Endothelial cell of umbilical vein (primary cell): Measurements from ENCODE around the gene ACADS. TPM values are rescaled to one million over a fixed set of nuclear protein-coding genes. Genes with fewer than 3 reads are reported as not detected.

Experiments
- BruUV-seq: library from RNA; stranded (reverse); fragments of 400-500 nt; replicated peaks from 2 replicates; lab custom pipeline; 2021; lab: Mats Ljungman, UMichigan
- CTCF ChIA-PET: fragments of 300-600, 350-600 bp; sonication (Branson Sonifier 250); formaldehyde crosslinking; loops from one replicate; lab custom pipeline; 2021; ENCODE audit warnings: antibody characterized with exemption, inconsistent platforms; lab: Charles Lee
- POLR2A ChIA-PET: fragments of 300-600, 350-600 bp; sonication (Branson Sonifier 250); formaldehyde crosslinking; loops from one replicate; lab custom pipeline; 2021; ENCODE audit warnings: antibody characterized with exemption, inconsistent platforms; lab: Charles Lee
- DNase-seq: peaks from one replicate; pipeline ENCODE4 v3.0.0-alpha.2; 2011; ENCODE audit warnings: low read depth, low spot score
- FAIRE-seq: peaks from 2 replicates; lab custom pipeline; 2011; peaks lifted over from hg19 to GRCh38; lab: Jason Lieb, UNC
- H2AFZ ChIP-seq: 2 replicates; pipeline ENCODE4 v1.6.0; 2012; ENCODE audit warnings: low read depth, low read length, control low read depth, inconsistent platforms
- H3K27ac ChIP-seq: 2 replicates; pipeline ENCODE4 v1.5.1; 2011; ENCODE audit warnings: low read depth, mild to moderate bottlenecking, control low read depth, low read length, moderate library complexity; ENCODE audit not compliant: insufficient read depth
- H3K27me3 ChIP-seq, 2 experiments: 2 replicates each; pipeline versions ENCODE4 v1.6.0 to v1.6.1; 2011; ENCODE audit warnings: low read length in 2 of 2, mixed read lengths in 1 of 2; ENCODE audit not compliant: control insufficient read depth in 2 of 2, insufficient read depth in 2 of 2
- H3K36me3 ChIP-seq, 2 experiments: 2 replicates in 1 of 2; 3 replicates in 1 of 2; pipeline ENCODE4 v1.5.1; 2011; ENCODE audit warnings: low read length in 2 of 2, mild to moderate bottlenecking in 1 of 2, moderate library complexity in 1 of 2; ENCODE audit not compliant: control insufficient read depth in 2 of 2, insufficient read depth in 2 of 2; ENCODE audit errors: extremely low read depth in 1 of 2
- H3K4me1 ChIP-seq: 3 replicates; pipeline ENCODE4 v1.5.1; 2011; ENCODE audit warnings: mild to moderate bottlenecking, low read length; ENCODE audit not compliant: control insufficient read depth, insufficient read depth; ENCODE audit errors: extremely low read depth
- H3K4me2 ChIP-seq: 2 replicates; pipeline ENCODE4 v1.6.1; 2011; ENCODE audit warnings: low read length, control low read depth, mixed read lengths; ENCODE audit not compliant: insufficient read depth
- H3K4me3 ChIP-seq, 3 experiments: fragments of 200-600 bp in 1 of 3; sonication (generic), shearing (Covaris generic) in 1 of 3; replicated peaks in 1 of 3; 2 replicates each; pipeline ENCODE4 v1.5.1; 2011 to 2016; ENCODE audit warnings: control low read depth in 3 of 3, low read length in 3 of 3, mild to moderate bottlenecking in 2 of 3, inconsistent platforms in 1 of 3, low read depth in 1 of 3, moderate library complexity in 1 of 3; ENCODE audit not compliant: insufficient read depth in 1 of 3
- H3K79me2 ChIP-seq: 2 replicates; pipeline ENCODE4 v1.6.0; 2012; ENCODE audit warnings: low read length, inconsistent platforms; ENCODE audit not compliant: control insufficient read depth, insufficient read depth
- H3K9ac ChIP-seq: replicated peaks from 2 replicates; pipeline ENCODE3; 2011; ENCODE audit warnings: low read length, control low read depth; ENCODE audit not compliant: insufficient read depth; ENCODE audit errors: extremely low read depth
- H3K9me1 ChIP-seq: replicated peaks from 3 replicates; pipeline ENCODE4 v1.6.0; 2011; ENCODE audit warnings: mild to moderate bottlenecking, low read length; ENCODE audit not compliant: control insufficient read depth, insufficient read depth; ENCODE audit errors: extremely low read depth
- H3K9me3 ChIP-seq: replicated peaks from 2 replicates; pipeline ENCODE4 v1.5.1; 2012; ENCODE audit warnings: low read length, inconsistent platforms; ENCODE audit not compliant: control insufficient read depth, insufficient read depth
- H4K20me1 ChIP-seq: replicated peaks from 2 replicates; pipeline ENCODE3; 2011; ENCODE audit warnings: mild to moderate bottlenecking, low read length; ENCODE audit not compliant: control insufficient read depth, insufficient read depth; ENCODE audit errors: extremely low read depth
- FOS ChIP-seq: IDR thresholded peaks from 2 replicates; pipeline ENCODE4 v1.6.1; 2011; ENCODE audit warnings: mild to moderate bottlenecking, low read length, moderate library complexity, borderline replicate concordance; ENCODE audit not compliant: insufficient read depth
- JUN ChIP-seq: IDR thresholded peaks from 2 replicates; pipeline ENCODE4 v1.6.1; 2011; ENCODE audit warnings: borderline replicate concordance, low read depth; ENCODE audit not compliant: insufficient read length, insufficient read depth
- MAX ChIP-seq: IDR thresholded peaks from 2 replicates; pipeline ENCODE4 v1.6.1; 2011; ENCODE audit not compliant: insufficient read depth, insufficient read length
- MYC ChIP-seq: IDR thresholded peaks from one replicate; pipeline ENCODE4 v1.6.1; 2011; ENCODE audit warnings: mild to moderate bottlenecking, low read depth, low read length
- POLR2AphosphoS5 ChIP-seq: IDR thresholded peaks from 2 replicates; pipeline ENCODE4 v1.6.1; 2012; ENCODE audit warnings: low read depth, mild to moderate bottlenecking, control low read depth, low read length, moderate library complexity; ENCODE audit not compliant: insufficient read depth
- dilution Hi-C: fragments of 300-500 bp; cut with MboI; formaldehyde crosslinking; loops from one replicate; pipeline ENCODE4 v1.15.0; 2019; ENCODE audit warnings: low sequenced_read_pairs; ENCODE audit not compliant: extremely low pct_ligation_motif_present
- intact Hi-C: fragments of 100-400 bp; cut with micrococcal nuclease; formaldehyde crosslinking; loops from one replicate; pipeline ENCODE4 v1.10.0; 2022
- polyA plus RNA-seq, 4 experiments: library from polyadenylated mRNA; depleted of rRNA in 3 of 4; stranded (reverse) in 3 of 4; unstranded in 1 of 4; fragments of >200 nt; gene quantifications; 2 replicates each; pipeline versions ENCODE4 v1.2.1 to v1.2.3, GENCODE V29; 2011 to 2012; ENCODE audit warnings: missing spikeins in 1 of 4
- total RNA-seq: library from RNA; stranded (reverse); gene quantifications from 2 replicates; pipeline ENCODE4 v1.2.3, GENCODE V29; 2021

ACADS gene
- total and polyA plus RNA-seq, 2 donors (not counting 3 experiments of a cell fraction or from before 2014, with no cell fraction given): 8.2 to 8.9 TPM

- CTCF ChIA-PET: no interaction called here
- FAIRE-seq: no peak
- no TSS peak for BruUV-seq
Measured at GRCh38 chr12:120741476-120742421, 16.1 kb downstream of the ACADS start.

GRCh38 chr12:120744922-120745493 lies 19.4 kb downstream of the ACADS start:
- DNase-seq: no peak
- no peaks in the 10 kb centered on the region for H3K79me2 ChIP-seq
- no peaks in the 10 kb centered on the region for H3K9me1 ChIP-seq
- no TSS peak for BruUV-seq
- no peaks in the 10 kb centered on the region for H4K20me1 ChIP-seq
- intact Hi-C loops (no loop called here), dilution Hi-C loops (no loop called here)
- H3K36me3 ChIP-seq: no peaks in the 10 kb centered on the region
- ChIA-PET CTCF (interaction anchor here (1.0 kb wide), 1 partner anchor 227 kb away, joined by 3 read pairs; no protein-coding TSS in a partner anchor), POLR2A (no interaction called here)
- TF ChIP-seq MAX: no peak
- TF ChIP-seq POLR2AphosphoS5: no peak
- no peak for FAIRE-seq
- H3K4me3 ChIP-seq: no peak overlapping the region
- no peak overlapping the region for H3K4me2 ChIP-seq
- H3K27ac ChIP-seq: no peak overlapping the region
- no peak overlapping the region for H2AFZ ChIP-seq
- no peaks in the 10 kb centered on the region for H3K9me3 ChIP-seq
- no peaks in the 10 kb centered on the region for H3K27me3 ChIP-seq
- H3K9ac ChIP-seq: no peak overlapping the region
- no peaks in the 10 kb centered on the region for H3K4me1 ChIP-seq

More at GRCh38 chr12:120741476-120742421, 16.1 kb downstream of the ACADS start:
- intact Hi-C loops: no loop called here
- dilution Hi-C loops: no loop called here
- Histone ChIP-seq H3K79me2 (no peaks in the 10 kb centered on the region), H3K4me2 (no peak overlapping the region), H3K9me1 (no peaks in the 10 kb centered on the region), H3K4me1 (no peaks in the 10 kb centered on the region), H3K9ac (no peak overlapping the region), H3K27ac (no peak overlapping the region), H2AFZ (no peak overlapping the region), H3K27me3 (no peaks in the 10 kb centered on the region), H3K36me3 (no peaks in the 10 kb centered on the region), H3K9me3 (no peaks in the 10 kb centered on the region), H4K20me1 (no peaks in the 10 kb centered on the region), H3K4me3 (no peak overlapping the region)
- TF ChIP-seq FOS: no peak
- TF ChIP-seq MYC: no peak
- TF ChIP-seq JUN: no peak
- no peak for DNase-seq
- POLR2A ChIA-PET: no interaction called here
